Chondrocyte (in vitro differentiated cells): ENCODE measurements around the gene INPP4B. TPM values are rescaled to one million over a fixed set of nuclear protein-coding genes. Genes with fewer than 3 reads are reported as not detected.

ENCODE experiments used
- DNase-seq: peaks from one replicate; pipeline ENCODE4 v3.0.0; 2021; ENCODE audit warnings: mixed read lengths, low spot score
- H3K27ac Mint-ChIP-seq: one replicate; pipeline ENCODE4 v1.8.0; 2021; ENCODE audit warnings: mild to moderate bottlenecking, moderate library complexity, mixed read lengths; ENCODE audit not compliant: unreplicated experiment
- H3K27me3 Mint-ChIP-seq: 2 replicates; pipeline ENCODE4 v1.8.0; 2021; ENCODE audit warnings: low read depth, mixed read lengths
- H3K36me3 Mint-ChIP-seq: 2 replicates; pipeline ENCODE4 v1.8.0; 2021; ENCODE audit warnings: low read depth, mixed read lengths
- H3K4me1 Mint-ChIP-seq: 2 replicates; pipeline ENCODE4 v1.8.0; 2021; ENCODE audit warnings: low read depth, mild to moderate bottlenecking, mixed read lengths
- H3K4me3 Mint-ChIP-seq: one replicate; pipeline ENCODE4 v1.8.0; 2021; ENCODE audit warnings: mild to moderate bottlenecking, moderate library complexity, mixed read lengths; ENCODE audit not compliant: unreplicated experiment
- H3K9me3 Mint-ChIP-seq: 2 replicates; pipeline ENCODE4 v1.8.0; 2021; ENCODE audit warnings: low read depth, mixed read lengths
- total RNA-seq: library from RNA; stranded (reverse); gene quantifications from 3 replicates; pipeline ENCODE4 v1.2.1, GENCODE V29; 2021
- TF ChIP-seq, protein P1 (sequence below): fragments of 200-600 bp; sonication (generic); IDR thresholded peaks from 2 replicates; pipeline ENCODE4 v1.5.0; 2021; ENCODE audit warnings: antibody characterized with exemption, mild to moderate bottlenecking, moderate library complexity

INPP4B gene
- total RNA-seq, 1 donor from 2014 or later: 30.0 TPM

DNA sequence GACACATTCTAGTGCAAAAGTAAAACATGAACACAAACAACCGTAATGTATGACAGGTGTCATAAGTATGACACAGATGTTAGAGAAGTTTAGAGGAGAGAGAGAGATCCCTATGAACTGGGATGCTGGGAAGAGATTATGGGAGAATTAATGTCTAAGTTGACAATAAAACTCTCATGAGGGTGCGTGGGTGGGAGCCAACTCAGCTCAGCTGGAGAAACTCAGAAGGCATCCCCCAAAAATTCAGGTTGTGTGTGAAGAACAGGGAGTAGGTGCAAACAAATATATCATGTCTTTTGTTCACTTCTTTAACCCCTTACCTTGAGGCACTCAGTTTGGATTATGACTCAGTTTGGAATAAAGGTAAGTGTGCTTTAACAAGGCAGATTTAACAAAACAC lies 484.1 kb downstream of the INPP4B start:
- TF ChIP-seq, protein P1, sequence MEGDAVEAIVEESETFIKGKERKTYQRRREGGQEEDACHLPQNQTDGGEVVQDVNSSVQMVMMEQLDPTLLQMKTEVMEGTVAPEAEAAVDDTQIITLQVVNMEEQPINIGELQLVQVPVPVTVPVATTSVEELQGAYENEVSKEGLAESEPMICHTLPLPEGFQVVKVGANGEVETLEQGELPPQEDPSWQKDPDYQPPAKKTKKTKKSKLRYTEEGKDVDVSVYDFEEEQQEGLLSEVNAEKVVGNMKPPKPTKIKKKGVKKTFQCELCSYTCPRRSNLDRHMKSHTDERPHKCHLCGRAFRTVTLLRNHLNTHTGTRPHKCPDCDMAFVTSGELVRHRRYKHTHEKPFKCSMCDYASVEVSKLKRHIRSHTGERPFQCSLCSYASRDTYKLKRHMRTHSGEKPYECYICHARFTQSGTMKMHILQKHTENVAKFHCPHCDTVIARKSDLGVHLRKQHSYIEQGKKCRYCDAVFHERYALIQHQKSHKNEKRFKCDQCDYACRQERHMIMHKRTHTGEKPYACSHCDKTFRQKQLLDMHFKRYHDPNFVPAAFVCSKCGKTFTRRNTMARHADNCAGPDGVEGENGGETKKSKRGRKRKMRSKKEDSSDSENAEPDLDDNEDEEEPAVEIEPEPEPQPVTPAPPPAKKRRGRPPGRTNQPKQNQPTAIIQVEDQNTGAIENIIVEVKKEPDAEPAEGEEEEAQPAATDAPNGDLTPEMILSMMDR: no peak
- H3K4me1 Mint-ChIP-seq: peaks cover 50% of the 10 kb centered on the region
- no peaks in the 10 kb centered on the region for H3K27me3 Mint-ChIP-seq
- peaks cover 11% of the 10 kb centered on the region for H3K9me3 Mint-ChIP-seq
- H3K27ac Mint-ChIP-seq: no peak overlapping the region
- H3K36me3 Mint-ChIP-seq: peaks cover 2% of the 10 kb centered on the region
- no peak overlapping the region for H3K4me3 Mint-ChIP-seq
- DNase-seq: no peak

DNA sequence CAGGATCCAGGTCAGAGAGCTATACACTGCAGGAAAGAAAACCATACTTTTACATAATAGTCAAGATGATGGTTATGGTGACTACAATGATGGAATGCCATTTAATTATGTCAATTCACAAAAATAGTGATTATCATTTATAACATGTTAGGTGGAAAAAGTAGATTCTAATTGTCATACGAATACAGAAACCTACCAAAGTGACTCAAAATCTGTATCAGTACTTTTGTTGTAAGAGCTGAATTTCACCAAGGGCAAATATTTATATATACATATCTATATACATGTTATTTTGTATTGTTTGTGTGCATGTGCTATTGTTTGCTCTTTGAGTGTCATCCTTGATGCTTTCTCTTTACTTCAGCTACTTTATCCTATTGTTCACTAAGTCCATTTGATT lies 485.4 kb downstream of the INPP4B start:
- peaks cover 49% of the 10 kb centered on the region for H3K4me1 Mint-ChIP-seq
- no peak overlapping the region for H3K4me3 Mint-ChIP-seq

DNA sequence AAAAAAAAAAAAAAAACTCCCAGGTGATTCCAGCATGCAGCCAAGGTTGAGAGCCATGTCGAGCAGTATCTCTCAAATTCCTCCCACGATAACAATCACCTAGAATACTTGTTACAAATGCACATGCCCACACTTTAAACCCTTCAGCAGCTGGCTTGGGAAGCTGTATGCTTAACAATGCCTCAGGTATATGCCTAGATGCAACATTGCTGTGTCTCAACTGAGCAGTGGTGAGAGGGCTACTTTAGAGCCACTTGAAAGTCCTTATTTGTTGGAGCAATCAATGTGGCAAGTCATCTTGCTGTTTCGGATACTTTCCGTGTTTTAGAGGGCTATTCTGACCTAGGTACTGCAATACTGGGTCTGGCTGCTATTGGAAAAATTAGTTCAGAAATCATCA lies 487.4 kb downstream of the INPP4B start:
- Mint-ChIP-seq H3K4me3 (no peak overlapping the region), H3K27ac (no peak overlapping the region), H3K27me3 (no peaks in the 10 kb centered on the region), H3K9me3 (peaks cover 11% of the 10 kb centered on the region), H3K4me1 (peaks cover 50% of the 10 kb centered on the region), H3K36me3 (peaks cover 2% of the 10 kb centered on the region)
- TF ChIP-seq, protein P1: no peak
- no peak for DNase-seq

More for the DNA sequence above, 485.4 kb downstream of the INPP4B start:
- peaks cover 2% of the 10 kb centered on the region for H3K36me3 Mint-ChIP-seq
- TF ChIP-seq, protein P1: no peak
- peaks cover 11% of the 10 kb centered on the region for H3K9me3 Mint-ChIP-seq
- DNase-seq: no peak
- H3K27me3 Mint-ChIP-seq: no peaks in the 10 kb centered on the region
- H3K27ac Mint-ChIP-seq: peak overlapping the region; percentile 49

DNA sequence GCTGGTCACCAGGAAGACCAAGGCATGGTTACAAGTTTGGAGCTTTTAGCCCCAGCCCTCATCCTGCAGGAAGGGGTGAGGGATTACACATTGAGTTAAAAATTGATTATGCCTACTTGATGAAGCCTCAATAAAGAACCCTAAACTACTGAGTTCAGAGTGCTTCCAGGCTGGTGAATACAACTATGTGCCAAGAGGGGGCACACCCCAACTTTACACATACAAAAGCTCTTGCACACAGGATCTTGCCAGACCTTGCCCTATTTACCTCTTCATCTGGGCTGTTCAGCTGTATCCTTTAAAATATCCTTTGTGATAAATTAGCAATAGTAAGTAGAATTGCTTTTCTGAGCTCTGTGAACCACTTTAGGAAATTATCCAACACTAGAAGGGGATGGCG lies 489.3 kb downstream of the INPP4B start:
- DNase-seq: no peak
- no peak overlapping the region for H3K27ac Mint-ChIP-seq
- H3K4me1 Mint-ChIP-seq: peaks cover 65% of the 10 kb centered on the region
- peaks cover 7% of the 10 kb centered on the region for H3K9me3 Mint-ChIP-seq
- no peaks in the 10 kb centered on the region for H3K27me3 Mint-ChIP-seq
- H3K36me3 Mint-ChIP-seq: peaks cover 2% of the 10 kb centered on the region
- TF ChIP-seq, protein P1: no peak
- H3K4me3 Mint-ChIP-seq: no peak overlapping the region

DNA sequence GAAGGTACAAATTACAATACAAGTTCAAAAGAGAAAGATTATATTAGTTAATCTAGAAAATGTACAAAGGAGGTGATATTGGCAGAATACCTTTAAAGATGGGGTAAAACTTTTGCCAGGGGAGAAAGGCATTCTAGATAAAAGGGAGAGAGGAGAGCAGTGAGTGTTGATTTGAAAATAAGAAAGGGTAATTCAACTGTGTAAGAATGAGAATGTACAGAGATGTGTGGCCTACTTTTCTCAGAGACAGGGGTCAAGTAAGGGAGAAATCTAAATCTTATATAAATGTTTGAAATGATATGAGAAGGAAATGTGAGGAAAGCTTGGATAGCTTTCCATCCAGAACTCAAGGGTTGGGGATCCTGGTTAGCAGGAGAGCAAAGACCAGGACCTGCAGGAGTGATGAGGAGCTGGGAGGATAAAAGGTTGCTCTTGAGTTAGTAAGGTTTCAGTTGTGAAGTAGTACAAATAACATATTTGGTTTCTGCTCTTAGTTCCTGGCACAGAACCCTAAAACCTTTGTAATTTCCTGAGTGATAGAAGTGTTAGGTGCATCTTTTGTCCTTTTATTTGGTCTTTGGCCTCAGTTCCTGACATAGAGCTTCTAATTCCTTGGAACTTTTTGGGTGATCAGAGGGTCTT lies 489.9 kb downstream of the INPP4B start:
- H3K27ac Mint-ChIP-seq: peak overlapping the region; percentile 10
- peaks cover 6% of the 10 kb centered on the region for H3K9me3 Mint-ChIP-seq
- peaks cover 2% of the 10 kb centered on the region for H3K36me3 Mint-ChIP-seq
- H3K4me3 Mint-ChIP-seq: no peak overlapping the region
- no peaks in the 10 kb centered on the region for H3K27me3 Mint-ChIP-seq
- no peak for DNase-seq
- H3K4me1 Mint-ChIP-seq: peaks cover 69% of the 10 kb centered on the region
- TF ChIP-seq, protein P1: no peak
